Epidermal melanocyte (primary cell): ENCODE results near the gene PLPPR2.
"Not testable (repeated sequence)": the region's sequence is repeated elsewhere in the genome, so short reads cannot be mapped to it uniquely, and the experiment has no call there.

ENCODE experiments used
- DNase-seq: peaks from one replicate; pipeline ENCODE4 v3.0.0; 2011; ENCODE audit warnings: low spot score; ENCODE audit not compliant: insufficient read length

The PLPPR2 gene

DNA sequence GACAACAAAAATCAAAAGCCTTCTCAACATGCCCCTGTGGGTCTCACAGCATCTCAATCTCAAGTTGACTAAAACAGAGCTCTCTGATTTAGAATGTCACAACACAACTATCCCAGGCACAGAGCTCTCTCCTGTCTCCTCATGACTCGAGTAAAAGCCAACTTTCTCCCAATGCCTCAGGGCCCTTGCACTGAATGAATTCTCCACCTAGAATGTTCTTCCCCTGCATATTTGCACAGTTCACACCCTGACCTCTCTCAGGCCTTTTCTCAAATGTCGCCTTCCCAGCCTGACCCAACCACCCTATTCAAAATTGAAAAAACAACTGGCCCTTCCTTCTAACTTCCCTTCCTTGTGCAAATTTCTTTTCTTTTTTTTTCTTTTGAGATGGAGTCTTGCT lies 15.5 kb downstream of the PLPPR2 start:
- DNase-seq = no peak

- no peak for DNase-seq
Measured at GRCh38 chr19:11373166-11373884, 18.1 kb downstream of the PLPPR2 start.

GRCh38 chr19:11373885-11374432 lies 18.7 kb downstream of the PLPPR2 start:
- no peak for DNase-seq

DNA sequence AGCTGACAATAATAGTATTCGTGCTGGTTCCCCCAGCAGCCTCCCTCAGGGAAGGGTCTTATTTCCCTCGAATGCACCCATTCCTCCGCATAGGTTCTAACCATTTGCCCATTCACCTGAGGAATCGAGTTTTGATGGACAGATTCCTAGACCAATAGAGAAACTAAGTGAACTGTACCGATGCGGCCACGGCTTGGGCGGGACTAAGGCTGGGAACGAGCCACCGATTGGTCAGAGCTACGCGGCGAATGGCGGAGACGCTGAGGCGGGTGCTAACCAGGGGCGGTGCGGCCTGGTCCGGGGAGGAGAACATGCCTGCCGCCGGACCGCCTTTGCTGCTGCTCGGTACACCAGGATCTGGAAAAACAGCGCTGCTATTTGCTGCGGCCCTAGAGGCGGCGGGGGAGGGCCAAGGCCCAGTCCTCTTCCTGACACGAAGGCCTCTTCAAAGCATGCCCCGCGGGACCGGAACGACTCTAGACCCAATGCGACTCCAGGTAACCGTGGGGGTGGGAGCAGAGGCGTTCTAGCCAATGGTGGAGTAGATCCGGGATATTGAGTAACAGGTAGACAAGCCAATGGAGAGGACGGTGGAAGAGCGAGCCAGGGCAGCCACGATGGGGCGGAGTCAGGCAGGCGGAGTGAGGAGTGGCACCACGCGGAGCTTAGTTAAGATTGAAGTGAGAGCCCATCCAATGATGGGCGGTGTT lies 19.4 kb downstream of the PLPPR2 start, which contains the start of gene SWSAP1:
Gene SWSAP1 (plus strand): TSS at position 234 of the 710 bp plus-strand sequence. CDS start 15 bp downstream, at position 249.
- peak; percentile 99 for DNase-seq

DNA sequence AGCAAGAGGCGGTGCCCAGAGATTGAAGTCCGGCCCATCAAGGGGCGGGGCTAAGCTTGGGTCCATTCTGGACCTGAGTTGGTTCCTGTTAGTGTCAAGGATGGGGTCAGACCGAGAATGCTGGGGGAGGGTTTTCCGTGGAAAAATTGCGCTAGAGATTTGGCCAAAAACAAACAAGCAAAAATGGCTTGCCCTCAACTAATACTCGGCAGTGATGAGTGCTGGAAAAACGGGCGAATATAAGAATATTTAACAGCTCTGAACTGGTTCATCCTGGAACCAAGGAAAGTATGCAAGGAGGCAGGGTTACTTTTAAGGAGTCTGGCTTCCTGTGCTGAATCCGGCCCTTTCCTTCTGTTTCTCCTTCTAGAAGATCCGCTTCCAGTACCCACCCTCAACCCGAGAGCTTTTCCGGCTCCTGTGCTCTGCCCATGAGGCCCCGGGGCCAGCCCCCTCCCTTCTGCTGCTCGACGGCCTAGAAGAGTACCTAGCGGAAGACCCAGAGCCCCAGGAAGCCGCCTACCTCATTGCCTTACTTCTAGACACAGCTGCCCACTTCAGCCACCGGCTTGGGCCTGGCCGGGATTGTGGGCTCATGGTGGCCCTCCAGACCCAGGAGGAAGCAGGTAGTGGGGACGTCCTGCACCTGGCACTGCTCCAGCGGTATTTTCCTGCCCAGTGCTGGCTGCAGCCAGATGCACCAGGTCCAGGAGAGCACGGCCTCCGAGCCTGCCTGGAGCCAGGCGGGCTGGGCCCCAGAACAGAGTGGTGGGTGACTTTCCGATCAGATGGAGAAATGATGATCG lies 20.1 kb downstream of the PLPPR2 start:
- no peak for DNase-seq

- no peak for DNase-seq
Measured at GRCh38 chr19:11377237-11377636, 22.0 kb downstream of the PLPPR2 start.

DNA sequence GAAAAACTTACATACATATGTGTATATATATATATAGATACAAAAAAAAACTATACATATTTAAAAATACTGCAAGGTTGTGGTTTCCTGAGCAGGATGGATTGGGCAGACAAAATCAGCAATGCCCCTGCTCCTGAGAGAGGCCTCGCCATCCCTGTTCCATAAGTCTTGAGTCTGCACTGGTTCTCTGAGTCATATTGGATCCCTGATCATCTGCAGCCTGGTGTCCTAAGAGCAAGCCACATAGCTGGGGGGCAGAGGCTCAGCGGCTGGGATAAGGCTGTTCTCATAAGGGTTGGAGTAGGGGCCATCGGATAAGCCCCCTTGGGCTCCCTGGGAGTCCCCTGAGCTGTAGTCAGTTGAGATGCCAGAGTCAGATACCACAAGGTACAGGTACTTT lies 22.5 kb downstream of the PLPPR2 start:
- DNase-seq = no peak

- no peak for DNase-seq
Measured at GRCh38 chr19:11378319-11379189, 23.3 kb downstream of the PLPPR2 start.

GRCh38 chr19:11379269-11379845 lies 24.1 kb downstream of the PLPPR2 start:
- DNase-seq = not testable (repeated sequence)

DNA sequence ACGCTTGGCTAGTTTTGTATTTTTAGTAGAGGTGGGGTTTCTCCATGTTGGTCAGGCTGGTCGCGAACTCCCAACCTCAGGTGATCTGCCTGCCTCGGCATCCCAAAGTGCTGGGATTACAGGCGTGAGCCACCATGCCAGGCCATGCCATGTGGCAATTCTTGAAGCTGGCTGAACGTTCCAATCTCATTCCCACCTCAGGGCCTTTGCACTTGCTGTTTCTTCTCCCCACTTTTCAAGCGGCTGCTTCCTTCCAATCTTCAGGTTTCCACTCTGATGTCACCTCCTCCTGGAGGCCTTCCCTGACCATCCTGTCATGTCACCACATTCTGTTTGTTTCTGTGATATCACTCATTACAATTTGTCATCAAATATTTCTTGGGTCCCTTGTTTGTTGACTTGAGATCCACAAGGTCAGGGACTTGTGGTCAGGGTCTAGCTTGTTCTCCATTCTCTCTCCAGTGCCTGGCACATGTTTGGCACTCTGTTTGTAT lies 24.7 kb downstream of the PLPPR2 start:
- DNase-seq = no peak

GRCh38 chr19:11380653-11381537 lies 25.7 kb downstream of the PLPPR2 start:
- peak; percentile 99 for DNase-seq

- no peak for DNase-seq
Measured at GRCh38 chr19:11382898-11383705, 27.9 kb downstream of the PLPPR2 start.

DNA sequence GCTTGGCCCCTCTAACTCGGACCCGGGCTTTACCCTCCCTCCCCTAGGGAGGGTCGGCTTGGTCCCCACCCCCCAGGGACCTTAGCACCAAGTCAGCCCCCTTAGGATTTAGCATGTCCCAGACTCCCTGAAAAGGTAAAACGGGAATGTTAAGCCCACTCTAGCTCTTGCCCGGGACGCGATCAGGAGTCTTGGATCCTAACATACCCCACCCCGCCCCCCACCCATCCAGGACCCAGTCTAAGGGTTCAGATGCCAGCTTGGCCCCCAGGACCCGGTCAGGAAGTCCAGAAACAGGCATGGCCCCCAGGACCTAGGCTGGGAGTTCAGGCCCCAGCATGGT lies 28.4 kb downstream of the PLPPR2 start:
- DNase-seq = no peak

DNA sequence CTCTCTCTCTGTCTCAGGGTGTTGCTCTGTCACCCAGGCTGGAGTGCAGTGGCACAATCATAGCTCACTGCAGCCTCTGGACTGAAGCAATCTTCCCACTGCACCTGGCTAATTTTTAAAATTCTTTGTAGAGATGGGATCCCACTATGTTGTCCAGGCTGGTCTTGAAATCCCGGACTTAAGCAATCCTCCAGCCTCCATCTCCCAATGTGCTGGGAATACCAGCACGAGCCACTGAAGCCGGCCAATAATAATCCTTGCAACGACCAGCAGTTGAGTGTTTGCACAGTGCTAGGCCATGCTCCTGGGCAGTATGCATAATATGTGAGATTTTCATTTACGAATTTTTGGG lies 29.5 kb downstream of the PLPPR2 start:
- no peak for DNase-seq

DNA sequence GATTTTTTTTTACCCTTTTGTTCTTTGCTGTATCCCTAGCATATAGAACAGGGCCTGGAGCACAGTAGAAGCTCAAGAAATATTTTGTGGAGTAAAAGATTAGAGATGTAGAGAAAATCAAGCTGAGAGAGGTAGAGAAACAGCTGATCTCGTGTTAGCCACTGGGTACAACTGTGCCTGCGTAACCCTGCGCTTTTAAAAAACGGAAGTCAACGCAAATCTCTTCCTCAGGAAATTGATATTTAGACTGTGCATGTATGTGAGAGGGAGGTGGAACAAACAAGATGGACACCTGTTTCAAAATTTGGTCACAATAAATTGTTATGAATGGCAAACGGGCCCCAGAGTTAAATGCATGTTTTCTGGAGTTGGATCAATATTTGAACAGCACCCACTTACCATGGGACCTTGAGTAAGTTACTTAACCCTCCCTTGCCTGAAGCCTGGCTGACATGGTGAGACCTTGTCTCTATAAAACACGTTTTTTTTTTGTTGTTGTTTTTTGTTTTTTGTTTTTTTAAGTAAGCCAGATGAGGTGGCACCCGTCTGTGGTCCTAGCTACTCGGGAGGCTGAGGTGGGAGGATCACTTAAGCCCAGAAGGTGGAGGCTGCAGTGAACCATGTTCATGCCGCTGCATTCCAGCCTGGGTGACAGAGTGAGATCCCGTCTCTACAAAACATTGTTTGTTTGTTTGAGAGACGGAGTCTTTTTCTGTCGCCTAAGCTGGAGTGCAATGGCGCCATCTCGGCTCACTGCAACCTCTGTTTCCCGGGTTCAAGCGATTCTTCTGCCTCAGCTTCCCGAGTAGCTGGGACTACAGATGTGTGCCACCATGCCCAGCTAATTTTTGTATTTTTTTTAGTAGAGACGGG lies 32.2 kb downstream of the PLPPR2 start:
- no peak for DNase-seq

DNA sequence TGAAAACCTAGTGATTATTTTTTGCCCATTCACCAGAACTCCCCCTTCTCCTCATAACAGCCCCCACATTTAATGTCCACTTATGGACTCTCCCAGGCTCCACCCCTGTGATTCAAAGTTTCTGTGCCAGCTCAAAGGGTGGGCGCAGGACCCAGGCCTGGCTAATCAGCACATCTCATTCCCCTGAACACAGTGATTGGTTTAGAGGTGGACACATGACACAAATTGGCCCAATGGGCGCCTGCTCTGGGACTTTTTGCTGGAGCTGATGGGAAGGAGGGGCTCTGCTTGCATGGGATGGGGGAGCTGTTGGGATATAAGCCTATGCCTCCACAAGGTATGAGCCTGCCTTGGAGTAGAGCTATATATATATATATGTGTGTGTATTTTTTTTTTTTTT lies 35.1 kb downstream of the PLPPR2 start:
- no peak for DNase-seq

DNA sequence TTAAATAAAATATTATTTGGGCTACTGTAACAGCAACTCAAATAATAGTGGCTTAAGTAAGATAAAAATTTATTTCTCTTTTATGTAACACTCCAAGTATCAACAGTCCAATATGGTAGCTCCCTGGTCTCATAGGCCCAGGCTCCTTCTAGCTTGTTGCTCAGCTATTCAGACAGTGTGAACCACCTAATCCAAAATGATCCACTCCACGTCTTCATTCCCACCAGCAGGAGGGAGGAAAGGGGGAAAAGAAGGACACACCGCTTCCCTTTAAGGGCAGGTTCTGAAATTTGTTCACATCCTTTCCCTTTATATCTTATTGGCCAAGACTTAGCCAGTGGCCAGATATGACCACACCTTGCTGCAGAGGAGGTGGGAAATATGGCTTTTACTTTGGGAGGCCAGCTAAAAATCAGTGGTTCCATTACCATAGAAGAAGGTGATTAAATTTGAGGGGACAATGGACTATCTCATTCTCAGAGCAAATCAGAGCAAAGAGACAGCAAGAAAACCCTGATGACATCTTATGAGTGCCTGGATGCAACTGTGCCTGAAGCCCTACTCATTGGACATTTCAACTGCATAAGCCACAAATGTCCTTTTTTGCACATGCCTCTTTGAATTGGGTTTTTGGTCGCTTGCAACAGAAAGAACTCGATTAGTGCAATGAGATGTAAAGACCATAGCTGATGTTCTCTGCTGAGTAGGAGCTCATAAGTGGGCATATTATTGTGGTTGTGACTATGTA lies 35.9 kb downstream of the PLPPR2 start:
- DNase-seq = no peak
